ENCODE results near the gene NOTCH3. TPM values are rescaled to one million over a fixed set of nuclear protein-coding genes. Genes with fewer than 3 reads are reported as not detected.

NOTCH3 gene
- total RNA-seq, 4 donors from 2014 or later = 19.1 to 54.8 (median 35.4) TPM

DNA sequence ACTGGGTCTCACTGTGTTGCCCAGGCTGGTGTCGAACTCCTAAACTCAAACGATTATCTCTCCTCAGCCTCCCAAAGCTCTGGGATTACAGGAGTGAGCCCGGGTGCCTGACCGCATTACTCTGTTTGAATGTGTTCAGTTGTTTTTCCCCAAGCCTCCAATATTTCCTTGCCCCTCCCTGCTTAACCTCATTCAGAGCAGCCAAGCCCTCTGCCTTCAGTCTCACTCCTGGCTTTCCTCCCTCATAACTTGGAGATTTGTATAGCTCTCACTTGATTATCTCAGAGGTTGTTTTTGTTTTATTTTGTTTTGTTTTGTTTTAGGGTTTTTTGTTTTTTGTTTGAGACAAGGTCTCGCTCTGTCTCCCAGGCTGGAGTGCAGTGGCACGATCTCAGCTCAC is 20.0 kb upstream of the NOTCH3 start:
- H3K4me3 ChIP-seq = no peak overlapping the region
- peaks cover 0 to 19% (median 5%) of the 10 kb centered on the region in 3 donors for H3K4me1 ChIP-seq
- TF ChIP-seq, protein P1, sequence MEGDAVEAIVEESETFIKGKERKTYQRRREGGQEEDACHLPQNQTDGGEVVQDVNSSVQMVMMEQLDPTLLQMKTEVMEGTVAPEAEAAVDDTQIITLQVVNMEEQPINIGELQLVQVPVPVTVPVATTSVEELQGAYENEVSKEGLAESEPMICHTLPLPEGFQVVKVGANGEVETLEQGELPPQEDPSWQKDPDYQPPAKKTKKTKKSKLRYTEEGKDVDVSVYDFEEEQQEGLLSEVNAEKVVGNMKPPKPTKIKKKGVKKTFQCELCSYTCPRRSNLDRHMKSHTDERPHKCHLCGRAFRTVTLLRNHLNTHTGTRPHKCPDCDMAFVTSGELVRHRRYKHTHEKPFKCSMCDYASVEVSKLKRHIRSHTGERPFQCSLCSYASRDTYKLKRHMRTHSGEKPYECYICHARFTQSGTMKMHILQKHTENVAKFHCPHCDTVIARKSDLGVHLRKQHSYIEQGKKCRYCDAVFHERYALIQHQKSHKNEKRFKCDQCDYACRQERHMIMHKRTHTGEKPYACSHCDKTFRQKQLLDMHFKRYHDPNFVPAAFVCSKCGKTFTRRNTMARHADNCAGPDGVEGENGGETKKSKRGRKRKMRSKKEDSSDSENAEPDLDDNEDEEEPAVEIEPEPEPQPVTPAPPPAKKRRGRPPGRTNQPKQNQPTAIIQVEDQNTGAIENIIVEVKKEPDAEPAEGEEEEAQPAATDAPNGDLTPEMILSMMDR (IDR thresholded peaks at IDR 0.05) = no peak
- TF ChIP-seq POLR2AphosphoS5 (IDR thresholded peaks at IDR 0.05) = no peak
- TF ChIP-seq POLR2A (IDR thresholded peaks at IDR 0.05) = no peak
- TF ChIP-seq EP300 (IDR thresholded peaks at IDR 0.05) = no peak
- ATAC-seq = no peak
- H3K27ac ChIP-seq = peak overlapping the region in 1 of 4 donors; percentile 33
- H3K36me3 ChIP-seq = no peaks in the 10 kb centered on the region
- WGBS, 2 donors (ENCODE audit: low coverage in 1 of 2) = 50 to 71% methylated on average over 2 to 6 of the region's 6 CpGs
- no peaks in the 10 kb centered on the region for H3K27me3 ChIP-seq
- no peaks in the 10 kb centered on the region for H3K9me3 ChIP-seq

DNA sequence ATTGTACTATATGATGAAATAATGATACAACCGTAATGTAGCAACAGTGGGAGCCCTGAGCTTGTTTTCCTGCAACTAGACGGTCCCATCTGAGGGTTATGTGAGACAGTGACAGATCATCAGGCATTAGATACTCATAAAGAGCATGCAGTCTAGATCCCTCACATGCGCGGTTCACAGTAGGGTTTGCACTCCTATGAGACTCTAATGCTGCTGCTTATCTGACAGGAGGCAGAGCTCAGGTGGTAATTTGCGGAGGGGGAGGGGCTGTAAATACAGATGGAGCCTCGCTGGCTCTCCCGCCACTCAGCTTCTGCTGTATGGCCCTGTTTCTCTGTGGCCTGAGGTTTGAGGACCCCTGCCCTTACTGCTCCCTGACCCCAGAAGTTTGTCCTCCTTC is 17.7 kb upstream of the NOTCH3 start:
- Histone ChIP-seq H3K36me3 (no peaks in the 10 kb centered on the region), H3K4me3 (no peak overlapping the region), H3K4me1 (peaks cover 0 to 10% (median 0%) of the 10 kb centered on the region in 3 donors), H3K27ac (no peak overlapping the region), H3K27me3 (no peaks in the 10 kb centered on the region), H3K9me3 (no peaks in the 10 kb centered on the region)
- no peak for ATAC-seq
- TF ChIP-seq POLR2A (IDR thresholded peaks at IDR 0.05) (no peak), EP300 (IDR thresholded peaks at IDR 0.05) (no peak), POLR2AphosphoS5 (IDR thresholded peaks at IDR 0.05) (no peak)
- TF ChIP-seq, protein P1 (IDR thresholded peaks at IDR 0.05) = no peak
- 64 to 83% methylated on average over 1 to 6 of the region's 7 CpGs for WGBS, 2 donors (ENCODE audit: low coverage in 1 of 2)

DNA sequence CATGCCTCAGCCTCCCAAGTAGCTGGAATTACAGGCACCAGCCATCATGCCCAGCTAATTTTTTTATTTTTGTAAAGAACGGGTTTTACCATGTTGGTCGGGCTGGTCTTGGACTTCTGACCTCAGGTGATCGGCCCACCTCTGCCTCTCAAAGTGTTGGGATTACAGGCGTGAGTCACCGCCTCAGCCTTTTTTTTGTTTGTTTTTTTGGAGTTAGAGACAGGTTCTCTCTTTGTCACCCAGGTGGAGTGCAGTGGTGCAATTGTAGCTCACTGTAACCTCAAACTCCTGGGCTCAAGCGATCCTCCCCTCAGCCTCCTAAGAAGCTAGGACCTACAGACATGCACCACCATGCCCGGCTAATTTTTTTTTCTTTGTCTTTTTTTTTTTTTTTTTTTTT is 15.6 kb upstream of the NOTCH3 start:
- H3K36me3 ChIP-seq = no peaks in the 10 kb centered on the region
- H3K4me1 ChIP-seq = no peaks in the 10 kb centered on the region
- 94% methylated on average over 7 of the region's 7 CpGs; no CpG with 5 or more reads in 1 of the 2 donors for WGBS, 2 donors (ENCODE audit: low coverage in 1 of 2)
- ATAC-seq = no peak
- TF ChIP-seq POLR2A (IDR thresholded peaks at IDR 0.05) = no peak
- TF ChIP-seq EP300 (IDR thresholded peaks at IDR 0.05) = no peak
- TF ChIP-seq POLR2AphosphoS5 (IDR thresholded peaks at IDR 0.05) = no peak
- TF ChIP-seq, protein P1 (IDR thresholded peaks at IDR 0.05) = no peak
- H3K9me3 ChIP-seq = no peaks in the 10 kb centered on the region
- H3K27ac ChIP-seq = no peak overlapping the region
- H3K27me3 ChIP-seq = no peaks in the 10 kb centered on the region
- H3K4me3 ChIP-seq = no peak overlapping the region

DNA sequence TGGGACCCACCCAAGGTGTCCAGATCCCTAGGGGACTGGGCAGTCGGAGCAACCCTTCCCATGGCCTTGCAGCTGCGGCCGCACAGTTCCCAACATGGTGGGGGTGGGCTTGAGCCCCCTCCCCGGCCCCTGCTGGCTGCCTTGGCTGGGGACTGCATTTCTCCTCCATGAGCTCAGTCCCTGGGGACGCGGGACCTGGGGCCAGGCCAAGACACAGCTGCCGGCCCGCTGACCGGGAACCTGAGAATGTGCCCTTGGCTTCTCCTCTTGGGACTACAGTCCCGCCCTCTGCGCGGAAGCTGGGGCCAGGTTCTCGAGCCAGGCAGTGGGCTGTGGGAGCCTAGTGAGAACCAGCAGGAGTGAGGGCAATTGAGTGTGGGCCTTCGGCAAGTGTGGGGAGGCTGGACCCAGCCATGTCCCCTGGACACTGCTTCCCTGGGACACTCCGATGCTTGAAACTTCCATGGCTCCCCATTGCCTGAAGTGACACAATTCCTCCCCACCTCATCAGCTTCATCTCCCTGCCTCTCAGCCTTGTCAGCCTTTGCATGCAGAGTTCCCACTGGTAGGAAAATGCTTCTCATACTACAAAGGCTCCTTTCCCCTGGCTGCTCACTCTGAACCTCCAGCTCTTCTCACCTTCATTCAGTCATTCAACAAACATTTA is 13.1 kb upstream of the NOTCH3 start:
- 55% methylated on average over 6 of the region's 15 CpGs; no CpG with 5 or more reads in 1 of the 2 donors for WGBS, 2 donors (ENCODE audit: low coverage in 1 of 2)
- Histone ChIP-seq H3K4me3 (no peak overlapping the region), H3K9me3 (no peaks in the 10 kb centered on the region), H3K27ac (peak overlapping the region in 2 of 4 donors; percentile 9 to 26), H3K36me3 (no peaks in the 10 kb centered on the region), H3K27me3 (no peaks in the 10 kb centered on the region), H3K4me1 (no peaks in the 10 kb centered on the region)
- TF ChIP-seq POLR2AphosphoS5 (IDR thresholded peaks at IDR 0.05) (no peak), POLR2A (IDR thresholded peaks at IDR 0.05) (no peak), EP300 (IDR thresholded peaks at IDR 0.05) (no peak)
- TF ChIP-seq, protein P1 (IDR thresholded peaks at IDR 0.05) = no peak
- no peak for ATAC-seq

DNA sequence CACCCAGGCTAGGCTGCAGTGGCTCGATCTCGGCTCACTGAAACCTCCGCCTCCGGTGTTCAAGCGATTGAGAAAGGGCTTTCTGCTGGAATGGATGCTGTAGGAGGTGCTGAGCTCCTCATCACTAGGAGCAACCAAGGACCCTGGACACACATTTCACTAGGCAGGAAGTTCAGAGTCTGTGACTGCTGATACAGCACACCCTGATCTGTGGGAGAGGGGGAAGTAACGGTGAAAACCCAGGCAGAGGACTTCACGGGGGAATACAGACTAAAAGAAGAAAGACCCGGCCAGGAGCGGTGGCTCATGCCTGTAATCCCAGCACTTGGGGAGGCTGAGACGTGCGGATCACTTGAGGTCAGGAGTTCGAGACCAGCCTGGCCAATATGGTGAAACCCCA is 11.9 kb upstream of the NOTCH3 start:
- TF ChIP-seq EP300 (IDR thresholded peaks at IDR 0.05) (no peak), POLR2A (IDR thresholded peaks at IDR 0.05) (no peak), POLR2AphosphoS5 (IDR thresholded peaks at IDR 0.05) (no peak)
- TF ChIP-seq, protein P1 (IDR thresholded peaks at IDR 0.05) = no peak
- H3K4me1 ChIP-seq = no peaks in the 10 kb centered on the region
- H3K27me3 ChIP-seq = no peaks in the 10 kb centered on the region
- WGBS, 2 donors (ENCODE audit: low coverage in 1 of 2) = 87 to 88% methylated on average over 3 to 9 of the region's 12 CpGs
- H3K36me3 ChIP-seq = no peaks in the 10 kb centered on the region
- no peak overlapping the region for H3K27ac ChIP-seq
- H3K9me3 ChIP-seq = no peaks in the 10 kb centered on the region
- H3K4me3 ChIP-seq = no peak overlapping the region
- no peak for ATAC-seq

Measured in gastroesophageal sphincter (tissue), 4 donors.